Measurements from ENCODE around the gene LRRC4C.

DNA sequence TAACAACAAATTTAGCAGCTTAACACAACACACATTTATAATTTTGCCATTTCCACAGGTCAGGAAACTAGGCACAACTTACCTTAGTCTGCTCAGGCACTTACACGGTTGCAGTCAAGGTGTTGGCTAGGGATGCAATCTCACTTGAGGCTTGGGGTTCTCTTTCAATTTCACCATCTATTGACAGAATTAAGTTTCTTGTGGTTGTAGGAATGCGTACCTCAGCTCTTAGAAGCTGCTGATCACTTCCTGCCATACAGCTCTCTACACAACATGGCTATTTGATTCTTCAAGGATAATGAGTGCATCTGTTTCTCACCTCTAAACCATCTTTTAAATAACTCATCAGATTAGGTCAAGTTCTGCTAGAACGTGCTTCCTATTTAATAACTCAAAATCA lies 968.1 kb downstream of the LRRC4C start:
- TF ChIP-seq, protein P1, sequence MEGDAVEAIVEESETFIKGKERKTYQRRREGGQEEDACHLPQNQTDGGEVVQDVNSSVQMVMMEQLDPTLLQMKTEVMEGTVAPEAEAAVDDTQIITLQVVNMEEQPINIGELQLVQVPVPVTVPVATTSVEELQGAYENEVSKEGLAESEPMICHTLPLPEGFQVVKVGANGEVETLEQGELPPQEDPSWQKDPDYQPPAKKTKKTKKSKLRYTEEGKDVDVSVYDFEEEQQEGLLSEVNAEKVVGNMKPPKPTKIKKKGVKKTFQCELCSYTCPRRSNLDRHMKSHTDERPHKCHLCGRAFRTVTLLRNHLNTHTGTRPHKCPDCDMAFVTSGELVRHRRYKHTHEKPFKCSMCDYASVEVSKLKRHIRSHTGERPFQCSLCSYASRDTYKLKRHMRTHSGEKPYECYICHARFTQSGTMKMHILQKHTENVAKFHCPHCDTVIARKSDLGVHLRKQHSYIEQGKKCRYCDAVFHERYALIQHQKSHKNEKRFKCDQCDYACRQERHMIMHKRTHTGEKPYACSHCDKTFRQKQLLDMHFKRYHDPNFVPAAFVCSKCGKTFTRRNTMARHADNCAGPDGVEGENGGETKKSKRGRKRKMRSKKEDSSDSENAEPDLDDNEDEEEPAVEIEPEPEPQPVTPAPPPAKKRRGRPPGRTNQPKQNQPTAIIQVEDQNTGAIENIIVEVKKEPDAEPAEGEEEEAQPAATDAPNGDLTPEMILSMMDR (IDR thresholded peaks at IDR 0.05) = no peak
- TF ChIP-seq ZFX (IDR thresholded peaks at IDR 0.05; ENCODE audit: borderline replicate concordance) = no peak

All from 22Rv1 (cell line).